Astrocyte of the hippocampus (primary cell): Measurements from ENCODE around the gene ATXN10.

Source experiments
- DNase-seq: peaks from one replicate; pipeline ENCODE4 v3.0.0; 2011; ENCODE audit warnings: low read depth, low spot score

The ATXN10 gene

DNA sequence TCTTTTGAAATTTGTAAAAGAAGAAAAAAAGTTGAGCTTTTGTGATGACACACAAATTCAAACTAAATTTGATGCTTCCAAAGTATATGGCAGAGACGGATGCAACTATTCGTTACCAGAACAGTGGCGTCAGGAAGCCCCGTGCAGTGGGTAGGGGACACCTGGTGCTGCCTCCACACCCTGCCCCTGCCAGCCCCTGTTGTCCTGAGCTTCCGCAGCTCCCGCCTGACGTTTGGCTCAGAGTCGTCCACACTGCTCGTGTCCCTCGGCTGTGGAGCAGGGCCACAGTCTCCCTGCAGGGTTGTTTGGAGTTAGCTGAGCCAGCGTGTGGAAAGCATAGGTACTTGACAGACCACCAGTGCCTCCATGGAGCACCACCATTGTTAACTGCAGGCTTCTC is 86.3 kb downstream of the ATXN10 start:
- no peak for DNase-seq

DNA sequence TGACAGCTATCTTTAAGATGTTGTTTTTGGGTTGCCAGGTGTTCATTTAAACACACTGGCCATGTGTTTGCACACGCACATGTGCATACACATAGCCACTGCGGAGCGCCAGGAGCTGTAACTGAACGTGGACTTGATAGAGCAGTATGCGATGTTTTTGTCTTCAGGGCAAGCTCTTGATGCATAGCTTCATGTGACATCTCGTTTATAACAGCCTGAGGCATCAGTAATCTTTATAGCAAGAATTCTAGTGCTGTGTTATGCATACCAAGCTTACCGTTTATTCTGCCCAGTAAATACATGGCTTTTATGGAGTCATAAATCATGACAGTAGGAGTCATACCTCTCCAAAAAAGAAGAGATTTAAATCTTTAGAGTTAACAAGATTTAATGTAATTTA is 87.0 kb downstream of the ATXN10 start:
- DNase-seq = no peak

DNA sequence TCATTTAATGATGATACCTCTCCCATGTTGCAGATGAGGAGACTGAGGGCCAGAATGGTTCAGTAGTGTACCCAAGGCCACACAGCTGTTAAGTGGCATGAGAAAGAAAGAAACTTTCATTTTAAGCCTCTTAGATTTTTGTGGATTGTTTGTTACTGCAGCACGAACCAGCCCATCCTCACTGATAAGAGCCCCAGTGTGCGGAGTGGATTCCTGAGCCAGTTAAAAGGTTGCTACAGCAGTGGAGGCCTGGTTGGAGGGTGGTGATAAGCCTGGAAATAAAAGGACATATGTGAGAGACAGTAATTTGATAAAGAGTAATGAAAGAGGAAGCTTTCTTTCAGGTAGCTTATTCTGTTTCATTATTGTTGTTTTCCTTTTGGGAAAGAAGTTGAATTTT is 89.0 kb downstream of the ATXN10 start:
- no peak for DNase-seq

DNA sequence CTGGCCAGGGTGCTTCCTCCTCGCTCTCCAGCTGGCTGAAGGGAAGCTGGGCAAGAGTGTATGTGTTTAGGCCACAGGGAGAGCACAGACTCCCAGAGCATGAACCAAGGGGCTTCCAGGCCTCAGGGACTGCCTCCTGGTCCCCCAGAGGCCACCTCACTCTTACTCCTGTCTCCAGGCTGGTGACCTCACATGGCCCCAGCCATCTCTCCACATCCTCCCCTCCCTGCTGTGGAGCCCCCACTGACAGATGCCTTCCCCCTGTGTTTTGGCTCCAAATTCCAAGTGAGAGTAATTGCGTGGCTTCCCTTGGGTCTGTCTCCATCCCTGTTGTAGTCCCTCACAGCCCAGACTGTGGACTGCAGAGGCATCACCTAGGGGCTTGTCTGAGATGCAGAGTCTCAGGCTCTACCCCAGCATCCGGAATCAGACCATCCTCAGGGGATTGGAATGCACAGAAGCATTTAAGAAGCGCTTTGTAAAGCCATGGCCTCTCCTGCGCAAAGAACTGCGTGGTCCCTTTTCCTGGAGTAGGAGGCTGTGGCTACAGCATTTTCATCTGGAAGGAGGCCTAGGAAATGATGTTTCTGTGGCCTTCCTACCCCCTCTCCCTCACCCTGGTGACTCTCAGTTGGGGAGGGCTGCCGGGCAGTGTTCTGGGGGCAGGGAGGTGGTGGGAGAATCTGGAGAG is 91.1 kb downstream of the ATXN10 start:
- no peak for DNase-seq

DNA sequence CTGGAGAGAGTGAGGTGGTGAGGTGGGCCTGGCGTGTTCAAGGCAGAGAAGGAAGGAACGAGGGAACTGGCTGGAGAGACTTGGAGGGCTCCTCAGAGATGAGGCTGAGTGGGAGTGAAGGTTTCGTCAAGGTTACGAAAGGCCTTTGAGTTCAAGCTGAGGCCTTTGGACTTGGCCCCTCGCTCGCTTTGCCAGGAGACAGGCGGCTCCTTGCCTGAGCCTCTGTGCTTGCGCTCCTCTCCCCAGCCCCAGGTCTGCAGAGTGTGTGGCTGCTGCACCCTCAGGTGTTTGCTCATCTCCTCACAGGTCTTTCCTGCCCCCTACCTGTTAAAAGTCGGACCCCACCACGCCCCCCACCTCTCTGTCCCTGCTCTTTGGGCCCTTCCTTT is 91.6 kb downstream of the ATXN10 start:
- DNase-seq = no peak

DNA sequence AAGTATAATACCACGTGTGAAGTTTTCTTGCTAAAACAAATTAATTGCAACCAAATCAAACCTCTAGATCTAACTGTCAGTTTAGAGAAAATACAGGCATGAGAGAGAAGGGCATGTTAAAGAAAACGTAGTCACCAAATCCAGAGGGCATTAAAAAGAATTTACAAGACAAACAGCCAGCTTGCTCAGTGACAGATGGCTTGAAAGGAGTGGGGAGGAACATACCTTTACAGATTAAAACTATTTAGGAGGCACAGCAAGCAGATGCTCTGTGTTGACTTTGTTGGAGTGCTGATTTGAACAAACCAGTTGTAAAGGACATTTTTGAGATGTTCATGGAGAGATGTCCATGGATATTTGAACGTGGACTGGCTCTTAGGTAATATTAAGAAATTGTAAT is 96.9 kb downstream of the ATXN10 start:
- DNase-seq = no peak

DNA sequence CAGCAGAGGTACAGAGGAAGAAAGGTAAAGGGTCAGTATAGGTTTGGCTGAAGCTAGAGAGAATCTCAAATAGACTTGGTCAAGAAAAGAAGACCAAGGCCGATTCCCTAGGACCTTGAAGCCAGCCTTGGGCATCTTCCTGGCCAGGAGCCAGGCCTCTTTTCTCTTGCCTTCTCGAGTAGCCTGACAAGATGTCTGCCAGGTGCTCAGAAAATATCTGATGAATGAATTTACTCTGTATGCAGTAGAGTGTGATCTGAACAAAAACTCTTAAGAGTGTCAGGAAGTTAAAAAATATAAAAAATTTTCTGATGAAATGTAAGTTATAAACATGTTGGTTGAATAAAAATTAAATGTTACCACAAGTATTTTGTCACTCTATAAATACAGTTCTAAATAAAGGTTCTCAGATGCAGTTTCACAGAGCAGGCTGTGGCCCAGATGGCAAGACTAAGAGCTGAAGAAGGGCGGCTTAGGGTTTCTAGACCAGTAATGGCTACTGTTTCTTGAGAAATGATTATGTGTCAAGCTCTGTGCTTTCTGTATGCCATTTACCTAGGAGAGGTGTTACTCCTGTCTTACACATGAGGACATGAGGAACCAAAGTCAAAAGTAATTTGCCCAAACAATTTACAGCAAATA is 98.1 kb downstream of the ATXN10 start:
- DNase-seq = no peak

DNA sequence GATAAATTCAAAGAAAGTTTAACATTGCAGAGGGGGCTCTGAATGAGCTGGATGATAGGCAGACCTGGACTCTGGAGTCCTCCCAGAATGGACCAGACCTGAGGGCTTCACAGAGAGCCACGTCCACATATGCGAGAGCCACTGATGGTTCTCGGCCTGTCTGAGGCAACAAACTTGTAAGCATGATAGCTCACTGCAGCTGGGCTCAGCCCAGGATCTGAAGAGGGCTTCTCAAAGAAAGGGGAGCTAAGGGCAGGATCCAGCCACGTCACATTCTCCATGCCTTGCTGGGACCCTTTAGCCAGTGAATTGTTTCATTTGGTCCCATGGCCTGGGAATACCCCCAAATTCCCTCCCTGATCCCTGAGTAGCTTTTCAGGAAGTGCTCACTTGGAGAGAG is 98.9 kb downstream of the ATXN10 start:
- DNase-seq = no peak

DNA sequence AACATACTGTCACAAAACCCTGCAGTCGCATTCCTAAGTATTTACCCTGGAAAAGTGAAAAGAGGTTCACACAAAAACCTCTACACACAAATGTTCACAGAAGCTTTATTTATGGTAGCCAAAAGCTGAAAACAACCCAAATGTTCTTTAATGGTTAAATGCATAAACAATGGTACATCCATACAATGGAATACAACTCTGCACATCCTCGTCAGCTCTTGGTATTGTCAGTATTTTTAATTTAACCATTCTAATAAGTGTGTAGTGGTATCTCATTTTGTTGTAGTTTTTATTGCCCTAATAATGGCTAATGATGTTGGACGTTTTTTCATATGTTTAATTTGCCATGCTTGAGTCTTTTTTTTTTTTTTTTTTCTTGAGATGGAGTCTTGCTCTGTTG is 99.4 kb downstream of the ATXN10 start:
- no peak for DNase-seq

DNA sequence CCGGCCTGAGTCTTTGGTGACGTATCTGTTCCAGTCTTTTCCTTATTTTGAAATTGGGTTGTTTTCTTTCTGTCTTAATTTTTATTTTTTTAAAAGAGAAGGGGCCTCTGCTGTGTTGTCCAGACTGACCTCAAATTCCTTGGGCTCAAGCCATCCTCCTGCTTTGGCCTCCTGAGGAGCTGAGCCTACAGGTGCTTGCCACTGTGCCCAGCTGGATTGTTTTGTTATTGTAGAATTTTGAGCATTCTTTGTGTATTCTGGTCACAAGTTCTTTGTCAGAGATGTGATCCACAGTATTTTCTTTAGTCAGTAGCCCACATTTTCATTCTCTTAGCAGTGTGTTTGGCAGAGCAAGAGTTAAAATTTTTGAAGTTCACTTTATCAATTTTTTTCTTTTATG is 100.1 kb downstream of the ATXN10 start:
- peak; percentile 66 for DNase-seq

DNA sequence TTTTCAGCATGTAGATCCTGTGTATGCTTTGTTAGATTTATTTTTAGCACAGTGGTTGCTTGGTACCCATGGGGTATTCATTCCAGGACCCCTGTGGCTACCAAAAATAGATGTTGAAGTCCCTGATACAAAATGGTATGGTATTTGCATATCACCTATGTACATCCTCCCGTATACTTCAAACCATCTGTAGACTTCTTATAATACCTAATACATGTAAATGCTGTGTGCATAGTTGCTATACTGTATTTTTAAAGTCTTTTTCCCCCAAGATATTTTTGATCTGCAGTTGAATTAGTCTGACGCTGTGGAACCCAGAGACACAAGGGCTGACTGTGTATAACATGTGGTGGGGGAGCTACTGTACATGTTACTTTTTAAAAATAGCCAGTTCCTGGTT is 101.1 kb downstream of the ATXN10 start:
- DNase-seq = no peak

DNA sequence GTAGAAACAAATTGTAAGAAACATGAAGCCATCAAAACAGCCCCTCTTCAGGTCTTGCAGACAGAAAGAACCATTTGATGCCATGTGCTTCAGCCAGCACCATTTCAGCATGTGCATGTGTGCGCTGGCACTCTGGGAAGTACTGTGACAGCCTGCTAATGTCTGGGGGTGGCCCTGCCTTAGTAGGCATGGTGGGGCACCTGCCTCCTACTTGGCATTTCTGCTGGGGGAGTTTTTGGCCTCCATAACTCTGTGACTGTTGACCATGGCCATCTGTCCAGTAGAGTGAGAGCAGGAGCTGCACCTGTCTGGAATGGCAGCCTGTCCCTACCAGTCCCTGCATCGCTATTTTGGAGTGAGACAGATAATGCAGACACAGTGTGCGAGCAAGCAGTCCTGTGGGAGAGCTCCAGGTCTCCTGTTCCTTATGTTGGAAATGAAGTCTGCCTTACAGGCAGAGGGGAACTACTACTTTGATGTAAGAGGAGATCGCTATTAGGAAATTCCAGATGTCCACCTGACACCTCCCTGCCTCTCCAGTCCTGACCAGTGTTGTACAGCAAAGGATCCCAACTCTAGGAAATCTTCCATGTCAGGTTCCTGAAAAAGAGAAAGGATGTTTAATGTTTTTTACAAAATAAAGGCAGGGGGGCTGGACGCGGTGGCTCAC is 102.5 kb downstream of the ATXN10 start:
- no peak for DNase-seq

DNA sequence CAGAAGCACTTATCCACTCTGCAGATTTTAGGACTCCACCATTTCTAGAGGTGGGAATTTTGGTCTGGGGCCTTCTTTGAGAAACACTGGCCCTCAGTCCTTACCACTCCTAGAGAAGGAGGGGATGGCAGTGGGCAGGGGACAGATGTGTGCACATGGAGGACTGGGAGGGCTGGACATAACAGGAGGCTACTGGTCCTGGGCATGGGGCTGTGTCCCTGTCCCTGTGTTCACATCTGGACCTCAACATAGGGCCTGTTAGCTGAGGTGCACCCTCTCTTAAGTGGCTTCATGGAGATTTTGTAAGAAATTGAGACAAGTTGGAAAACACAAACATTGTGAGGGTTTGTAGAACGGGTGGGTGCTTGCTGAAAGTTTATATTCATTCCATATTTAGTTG is 103.4 kb downstream of the ATXN10 start:
- DNase-seq = no peak

DNA sequence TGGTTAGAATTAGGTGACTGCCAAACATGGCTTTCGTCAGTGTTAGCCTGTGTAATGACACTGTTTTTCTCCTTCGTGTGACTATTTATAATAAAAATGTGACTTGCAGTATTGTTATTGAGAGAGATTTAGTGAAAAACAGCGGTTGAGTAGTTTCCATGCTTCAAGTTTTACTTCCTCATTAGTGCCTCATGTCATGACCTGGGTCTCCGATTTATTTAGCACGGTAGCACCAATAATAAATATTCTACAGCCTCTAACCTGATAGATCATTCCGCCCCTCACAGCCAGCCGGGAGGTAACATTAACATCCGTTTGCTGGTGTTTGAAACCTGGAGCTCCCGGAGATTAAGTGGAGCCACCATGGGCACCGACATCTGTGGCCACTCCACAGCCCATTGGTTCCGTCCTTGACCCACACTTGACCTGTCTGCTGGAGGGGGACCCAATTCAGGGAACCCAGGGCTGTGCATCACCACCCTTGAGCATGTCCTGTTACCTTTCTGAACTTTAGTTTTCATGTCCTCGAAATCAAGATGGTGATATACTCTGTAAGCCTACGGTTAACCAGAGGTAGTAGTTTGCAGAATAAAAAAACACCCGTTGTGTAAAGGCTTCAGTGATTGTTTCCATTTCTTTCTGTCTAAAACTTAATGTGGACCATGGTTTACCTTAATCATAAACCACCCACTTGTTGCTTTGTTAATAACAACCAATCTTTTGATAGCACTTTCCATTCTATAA is 104.1 kb downstream of the ATXN10 start:
- no peak for DNase-seq

DNA sequence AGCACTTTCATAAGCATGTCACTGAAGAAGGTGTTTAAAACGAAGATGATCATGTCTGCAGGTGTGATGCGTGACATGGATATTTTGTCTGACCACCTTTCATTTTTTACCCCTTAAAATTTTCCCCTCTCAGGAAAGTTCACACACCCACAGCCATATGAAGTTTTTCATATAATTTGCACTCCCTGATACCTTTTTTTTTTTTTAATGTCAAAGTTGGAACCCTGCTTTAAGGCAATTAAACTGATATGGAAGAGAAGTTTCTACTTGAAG is 104.6 kb downstream of the ATXN10 start:
- DNase-seq = no peak

DNA sequence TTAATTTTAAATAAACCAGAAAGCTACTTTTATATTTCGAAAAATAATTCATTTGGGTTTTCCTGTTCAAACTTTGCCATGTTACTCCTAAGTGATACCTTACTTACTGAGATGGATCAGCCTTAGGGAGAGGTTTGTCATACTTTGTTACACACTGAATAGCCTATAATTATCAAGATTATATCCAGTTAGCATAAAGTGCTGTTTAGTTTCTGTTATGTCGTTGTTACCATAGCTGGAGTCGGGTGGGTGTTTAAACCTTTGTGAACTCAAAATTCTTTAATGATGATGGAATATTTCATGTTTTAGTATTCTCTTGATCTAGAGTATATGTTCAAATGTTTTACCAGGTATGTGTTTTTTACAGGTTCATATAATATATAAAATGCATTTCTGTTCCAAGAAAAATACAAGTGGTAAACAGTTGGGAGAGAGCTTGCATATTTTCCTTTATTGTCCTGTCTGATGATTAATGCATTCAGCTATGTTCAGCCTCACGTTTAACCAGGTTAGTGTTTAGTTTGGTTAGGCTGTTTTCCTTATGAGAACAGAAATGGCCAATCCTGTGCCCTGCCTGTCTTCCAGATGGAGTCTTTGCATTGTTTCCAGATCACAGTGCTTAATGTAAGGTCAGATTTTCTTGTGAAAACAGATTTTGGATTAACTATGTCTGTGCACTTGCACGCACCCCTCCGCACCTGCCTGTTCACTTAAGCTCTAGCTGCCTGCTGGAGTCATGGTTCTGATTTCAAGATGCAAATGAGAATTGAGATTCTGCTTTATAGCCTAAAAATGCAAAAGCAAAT is 105.6 kb downstream of the ATXN10 start:
- peak; percentile 91 for DNase-seq

DNA sequence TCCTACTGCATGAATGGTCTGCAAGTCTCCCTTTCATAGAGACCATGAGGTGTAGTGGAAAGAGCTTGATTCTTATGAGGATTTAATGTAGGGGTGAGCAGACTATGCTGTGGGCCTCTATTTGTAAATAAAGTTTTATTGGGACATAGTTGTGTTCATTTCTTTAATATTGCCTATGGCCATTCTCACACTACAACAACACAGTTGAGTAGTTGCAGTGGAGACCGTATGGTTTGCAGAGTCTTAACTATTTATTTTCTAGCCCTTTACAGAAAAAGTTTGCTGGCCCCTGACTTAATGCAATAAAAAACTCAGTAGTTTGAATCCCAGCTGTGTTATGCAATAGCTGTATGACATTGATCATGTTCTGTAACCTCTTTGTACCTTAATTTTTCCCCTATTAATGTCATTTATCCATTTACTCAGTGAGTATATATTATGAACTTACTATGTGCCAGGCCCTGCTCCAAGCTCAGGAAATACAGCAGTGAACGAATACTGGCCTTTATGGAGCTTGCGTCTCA is 106.3 kb downstream of the ATXN10 start:
- no peak for DNase-seq

DNA sequence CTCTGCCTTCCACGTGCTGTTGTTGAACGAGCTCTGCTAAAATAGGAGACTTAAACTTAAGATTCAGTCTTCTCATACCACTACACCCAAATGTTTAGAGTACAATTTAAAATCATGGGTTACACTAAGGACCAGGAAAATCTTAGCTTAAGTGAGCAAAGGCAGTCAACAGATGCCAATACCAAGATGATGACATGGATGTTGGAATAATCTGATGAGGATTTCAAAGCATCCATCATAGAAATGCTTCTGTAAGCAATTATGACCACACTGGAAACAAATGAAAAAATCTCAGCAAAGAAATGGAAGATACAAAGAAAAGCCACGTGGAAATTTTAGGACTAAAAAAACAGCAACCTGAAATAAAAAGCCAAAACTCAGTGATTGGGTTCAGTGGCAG is 109.8 kb downstream of the ATXN10 start:
- DNase-seq = no peak

DNA sequence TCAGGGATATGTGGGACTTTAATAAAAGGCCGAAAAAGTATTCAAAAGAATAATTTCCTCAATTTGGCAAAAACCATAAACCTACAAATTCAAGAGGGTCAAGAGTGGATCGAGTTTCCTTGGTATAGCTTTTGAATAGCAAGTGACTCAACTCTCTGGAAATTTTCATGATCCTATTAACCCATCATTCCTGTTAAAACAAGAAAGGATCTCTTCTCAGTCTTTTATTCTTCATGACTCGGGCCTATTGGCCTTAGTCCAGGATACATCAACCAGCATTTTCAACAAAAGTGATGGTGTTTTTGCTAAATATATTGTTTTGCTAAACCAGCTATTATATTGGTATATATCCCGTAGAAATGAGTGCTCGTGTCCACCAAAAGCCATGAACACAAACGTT is 110.3 kb downstream of the ATXN10 start:
- DNase-seq = no peak

DNA sequence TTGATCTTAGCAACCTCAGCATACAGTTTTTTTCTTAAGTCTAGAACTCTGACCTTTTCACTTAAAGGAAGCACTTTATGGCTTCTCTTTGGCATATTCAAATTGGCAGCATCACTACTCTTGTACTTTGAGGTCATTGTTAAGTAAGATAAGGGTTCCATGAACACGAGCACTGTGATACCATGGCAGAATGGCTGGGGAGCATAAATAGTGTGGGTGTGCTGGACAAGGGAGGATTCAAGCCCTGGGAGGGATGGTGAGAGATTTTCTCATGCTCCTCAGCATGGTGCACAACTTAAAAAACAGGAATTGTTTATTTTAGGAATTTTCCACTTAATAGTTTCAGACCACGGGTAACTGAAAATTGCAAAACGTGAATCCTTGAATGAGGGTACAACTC is 111.4 kb downstream of the ATXN10 start:
- DNase-seq = no peak

DNA sequence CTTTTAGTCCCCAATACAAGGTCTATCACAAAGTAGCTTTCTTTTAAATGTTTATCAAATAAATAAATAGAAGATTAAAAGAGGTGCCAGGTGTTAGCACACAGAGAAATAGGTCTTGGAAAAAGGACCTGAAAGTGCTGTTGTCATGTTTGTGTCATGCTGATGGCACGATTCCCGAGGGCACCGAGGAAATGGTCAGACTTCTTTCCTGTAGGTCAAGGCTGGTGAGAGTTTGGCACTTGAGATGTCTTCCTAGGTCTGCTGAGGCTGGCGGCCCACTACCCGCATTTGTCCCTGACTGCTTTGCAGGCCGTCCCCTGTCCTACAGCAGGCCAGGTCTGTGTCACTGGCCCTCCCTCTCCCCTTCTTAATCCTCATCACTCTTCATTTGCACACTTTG is 112.1 kb downstream of the ATXN10 start:
- no peak for DNase-seq
